SK-N-SH treated with all-trans-retinoic acid at 6 μM for 48 hours (cell line): ENCODE results near the gene ZBTB32.

Experiments
- ATAC-seq: fragments of 200-7000 bp; cut with Tn5 transposase; 3 replicates; pipeline ENCODE4 v1.9.1; 2020; ENCODE audit warnings: mild to moderate bottlenecking, moderate library complexity
- ARNTL ChIP-seq: fragments of 450-650 bp; formaldehyde crosslinking; IDR thresholded peaks from 2 replicates; pipeline ENCODE4 v1.5.0; 2020; ENCODE audit warnings: low read depth, mild to moderate bottlenecking, moderate library complexity, borderline replicate concordance
- BACH2 ChIP-seq: fragments of 250-450 bp; sonication (Bioruptor Pico); IDR thresholded peaks from 2 replicates; pipeline ENCODE4 v1.9.0; 2021; ENCODE audit warnings: mild to moderate bottlenecking, borderline replicate concordance
- CSDC2 ChIP-seq: fragments of 250-450 bp; sonication (Bioruptor Pico); IDR thresholded peaks from 2 replicates; pipeline ENCODE4 v1.5.0; 2020; ENCODE audit warnings: mild to moderate bottlenecking, moderate library complexity
- ESRRG ChIP-seq: fragments of 250-450 bp; sonication (Bioruptor Pico); IDR thresholded peaks from 2 replicates; pipeline ENCODE4 v1.6.1; 2021; ENCODE audit warnings: mild to moderate bottlenecking
- GLIS3 ChIP-seq: fragments of 250-450 bp; sonication (Bioruptor Pico); IDR thresholded peaks from 2 replicates; pipeline ENCODE4 v1.5.0; 2020; ENCODE audit warnings: mild to moderate bottlenecking, moderate library complexity
- ISL1 ChIP-seq: fragments of 250-450 bp; sonication (Bioruptor Pico); IDR thresholded peaks from 2 replicates; pipeline ENCODE4 v2.1.2; 2022; ENCODE audit warnings: mild to moderate bottlenecking, moderate library complexity
- OSR1 ChIP-seq: fragments of 250-450 bp; sonication (Bioruptor Pico); IDR thresholded peaks from 2 replicates; pipeline ENCODE4 v1.8.0; 2022; ENCODE audit warnings: moderate library complexity, mild to moderate bottlenecking, inconsistent platforms
- PPARA ChIP-seq: fragments of 250-450 bp; sonication (Bioruptor Pico); IDR thresholded peaks from 2 replicates; pipeline ENCODE4 v1.5.0; 2020; ENCODE audit warnings: mild to moderate bottlenecking, borderline replicate concordance
- RARB ChIP-seq: fragments of 250-450 bp; sonication (Bioruptor Pico); IDR thresholded peaks from 2 replicates; pipeline ENCODE4 v1.8.0; 2021; ENCODE audit warnings: mild to moderate bottlenecking, moderate library complexity
- SNAI2 ChIP-seq: fragments of 250-450 bp; sonication (Bioruptor Pico); IDR thresholded peaks from 2 replicates; pipeline ENCODE4 v1.5.0; 2020; ENCODE audit warnings: mild to moderate bottlenecking, moderate library complexity
- TCF4 ChIP-seq: fragments of 250-450 bp; sonication (Bioruptor Pico); IDR thresholded peaks from 2 replicates; pipeline ENCODE4 v1.8.0; 2021; ENCODE audit warnings: mild to moderate bottlenecking, moderate library complexity, borderline replicate concordance
- TOX ChIP-seq: fragments of 250-450 bp; sonication (Bioruptor Pico); IDR thresholded peaks from 2 replicates; pipeline ENCODE4 v1.8.0; 2021; ENCODE audit warnings: mild to moderate bottlenecking, moderate library complexity, borderline replicate concordance
- ZFP3 ChIP-seq: fragments of 250-450 bp; sonication (Bioruptor Pico); IDR thresholded peaks from 2 replicates; pipeline ENCODE4 v1.5.0; 2020; ENCODE audit warnings: mild to moderate bottlenecking, moderate library complexity
- ZFP30 ChIP-seq: fragments of 450-650 bp; formaldehyde crosslinking; IDR thresholded peaks from 2 replicates; pipeline ENCODE4 v1.5.0; 2022; ENCODE audit warnings: mild to moderate bottlenecking, moderate library complexity
- ZNF565 ChIP-seq: fragments of 450-650 bp; formaldehyde crosslinking; conservative IDR thresholded peaks from 2 replicates; pipeline ENCODE4 v1.5.0; 2020; ENCODE audit warnings: low read depth, mild to moderate bottlenecking, moderate library complexity
- ZNF70 ChIP-seq: fragments of 450-650 bp; formaldehyde crosslinking; IDR thresholded peaks from 2 replicates; pipeline ENCODE4 v1.5.0; 2020; ENCODE audit warnings: mild to moderate bottlenecking, moderate library complexity
- ZNF8 ChIP-seq: fragments of 450-650 bp; formaldehyde crosslinking; IDR thresholded peaks from 2 replicates; pipeline ENCODE4 v1.5.0; 2020; ENCODE audit warnings: mild to moderate bottlenecking, moderate library complexity
- TF ChIP-seq, protein P1 (sequence below): fragments of 250-450 bp; sonication (Bioruptor Pico); IDR thresholded peaks from 2 replicates; pipeline ENCODE4 v1.8.0; 2020; ENCODE audit warnings: mild to moderate bottlenecking, moderate library complexity, borderline replicate concordance
- TF ChIP-seq, protein P2 (sequence below): fragments of 250-450 bp; sonication (Bioruptor Pico); IDR thresholded peaks from 2 replicates; pipeline ENCODE4 v1.5.0; 2020; ENCODE audit warnings: mild to moderate bottlenecking, moderate library complexity
- TF ChIP-seq, protein P3 (sequence below): fragments of 250-450 bp; sonication (Bioruptor Pico); IDR thresholded peaks from 2 replicates; pipeline ENCODE4 v1.5.1; 2021; ENCODE audit warnings: mild to moderate bottlenecking, moderate library complexity
- TF ChIP-seq, protein P4 (sequence below): fragments of 250-450 bp; sonication (Bioruptor Pico); IDR thresholded peaks from 2 replicates; pipeline ENCODE4 v1.5.1; 2020; ENCODE audit warnings: low read depth, mild to moderate bottlenecking, moderate library complexity
- TF ChIP-seq, protein P5 (sequence below): fragments of 250-450 bp; sonication (Bioruptor Pico); IDR thresholded peaks from 2 replicates; pipeline ENCODE4 v1.8.0; 2021; ENCODE audit warnings: low read depth, mild to moderate bottlenecking, moderate library complexity, borderline replicate concordance

Gene ZBTB32

DNA sequence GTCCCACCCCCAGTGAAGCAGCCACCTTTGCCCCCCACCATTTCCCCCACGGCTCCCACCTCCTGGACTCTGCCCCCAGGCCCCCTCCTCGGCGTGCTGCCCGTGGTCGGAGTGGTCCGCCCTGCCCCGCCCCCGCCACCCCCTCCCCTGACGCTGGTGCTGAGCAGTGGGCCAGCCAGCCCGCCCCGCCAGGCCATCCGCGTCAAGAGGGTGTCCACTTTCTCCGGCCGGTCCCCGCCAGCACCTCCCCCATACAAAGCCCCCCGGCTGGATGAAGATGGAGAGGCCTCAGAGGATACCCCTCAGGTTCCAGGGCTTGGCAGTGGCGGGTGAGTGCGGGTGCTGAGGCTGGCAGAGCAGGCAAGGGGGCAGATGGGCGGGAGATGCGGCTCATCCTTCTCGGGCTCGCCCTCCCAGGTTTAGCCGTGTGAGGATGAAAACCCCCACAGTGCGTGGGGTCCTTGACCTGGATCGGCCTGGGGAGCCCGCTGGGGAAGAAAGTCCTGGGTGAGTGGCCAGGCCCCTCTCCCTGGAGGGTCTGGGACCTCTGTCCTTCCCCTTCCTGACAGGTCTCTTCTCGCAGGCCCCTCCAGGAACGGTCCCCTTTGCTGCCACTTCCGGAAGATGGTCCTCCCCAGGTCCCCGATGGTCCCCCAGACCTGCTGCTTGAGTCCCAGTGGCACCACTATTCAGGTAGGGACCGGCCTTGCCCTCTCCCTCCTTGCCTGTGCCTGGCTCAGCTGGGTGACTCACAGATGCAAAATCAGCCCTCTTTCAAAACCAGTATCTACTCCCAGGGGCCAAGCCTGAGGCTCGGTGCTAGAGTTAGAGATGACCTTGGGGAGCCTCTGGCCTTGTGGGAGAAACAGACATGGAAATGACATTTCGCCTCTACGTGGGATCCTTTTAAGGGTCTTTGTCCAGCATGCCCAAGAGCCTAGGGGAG lies 29.1 kb downstream of the ZBTB32 start (continued):
- TF ChIP-seq, protein P1, sequence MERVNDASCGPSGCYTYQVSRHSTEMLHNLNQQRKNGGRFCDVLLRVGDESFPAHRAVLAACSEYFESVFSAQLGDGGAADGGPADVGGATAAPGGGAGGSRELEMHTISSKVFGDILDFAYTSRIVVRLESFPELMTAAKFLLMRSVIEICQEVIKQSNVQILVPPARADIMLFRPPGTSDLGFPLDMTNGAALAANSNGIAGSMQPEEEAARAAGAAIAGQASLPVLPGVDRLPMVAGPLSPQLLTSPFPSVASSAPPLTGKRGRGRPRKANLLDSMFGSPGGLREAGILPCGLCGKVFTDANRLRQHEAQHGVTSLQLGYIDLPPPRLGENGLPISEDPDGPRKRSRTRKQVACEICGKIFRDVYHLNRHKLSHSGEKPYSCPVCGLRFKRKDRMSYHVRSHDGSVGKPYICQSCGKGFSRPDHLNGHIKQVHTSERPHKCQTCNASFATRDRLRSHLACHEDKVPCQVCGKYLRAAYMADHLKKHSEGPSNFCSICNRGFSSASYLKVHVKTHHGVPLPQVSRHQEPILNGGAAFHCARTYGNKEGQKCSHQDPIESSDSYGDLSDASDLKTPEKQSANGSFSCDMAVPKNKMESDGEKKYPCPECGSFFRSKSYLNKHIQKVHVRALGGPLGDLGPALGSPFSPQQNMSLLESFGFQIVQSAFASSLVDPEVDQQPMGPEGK: no peak
- TF ChIP-seq, all 23 proteins: peak for 0

DNA sequence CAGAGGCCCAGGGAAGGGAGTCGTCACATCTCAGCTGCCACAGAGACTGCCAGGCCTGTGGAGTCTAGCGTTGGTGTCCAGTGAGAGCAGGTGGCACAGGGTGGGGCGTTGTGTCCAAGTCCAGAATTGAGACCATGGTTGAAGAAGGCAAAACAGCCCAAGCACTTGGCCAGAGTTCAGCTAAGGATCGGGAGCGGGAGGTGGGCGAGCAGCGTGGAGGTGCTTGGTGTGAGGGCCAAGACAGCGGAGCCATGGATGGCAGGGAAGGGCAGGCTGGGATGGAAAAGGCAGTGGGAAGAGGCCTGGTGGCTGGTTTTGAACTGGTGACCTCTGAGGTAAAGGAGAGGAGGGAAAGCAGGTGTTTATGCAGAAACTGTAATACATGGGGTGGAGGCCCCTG lies 29.9 kb downstream of the ZBTB32 start:
- no peak for TF ChIP-seq GLIS3 (CRISPR knock-in tag)
- no peak for TF ChIP-seq ZFP3
- no peak for TF ChIP-seq ZNF70
- TF ChIP-seq ARNTL (CRISPR knock-in tag): no peak
- TF ChIP-seq, protein P2, sequence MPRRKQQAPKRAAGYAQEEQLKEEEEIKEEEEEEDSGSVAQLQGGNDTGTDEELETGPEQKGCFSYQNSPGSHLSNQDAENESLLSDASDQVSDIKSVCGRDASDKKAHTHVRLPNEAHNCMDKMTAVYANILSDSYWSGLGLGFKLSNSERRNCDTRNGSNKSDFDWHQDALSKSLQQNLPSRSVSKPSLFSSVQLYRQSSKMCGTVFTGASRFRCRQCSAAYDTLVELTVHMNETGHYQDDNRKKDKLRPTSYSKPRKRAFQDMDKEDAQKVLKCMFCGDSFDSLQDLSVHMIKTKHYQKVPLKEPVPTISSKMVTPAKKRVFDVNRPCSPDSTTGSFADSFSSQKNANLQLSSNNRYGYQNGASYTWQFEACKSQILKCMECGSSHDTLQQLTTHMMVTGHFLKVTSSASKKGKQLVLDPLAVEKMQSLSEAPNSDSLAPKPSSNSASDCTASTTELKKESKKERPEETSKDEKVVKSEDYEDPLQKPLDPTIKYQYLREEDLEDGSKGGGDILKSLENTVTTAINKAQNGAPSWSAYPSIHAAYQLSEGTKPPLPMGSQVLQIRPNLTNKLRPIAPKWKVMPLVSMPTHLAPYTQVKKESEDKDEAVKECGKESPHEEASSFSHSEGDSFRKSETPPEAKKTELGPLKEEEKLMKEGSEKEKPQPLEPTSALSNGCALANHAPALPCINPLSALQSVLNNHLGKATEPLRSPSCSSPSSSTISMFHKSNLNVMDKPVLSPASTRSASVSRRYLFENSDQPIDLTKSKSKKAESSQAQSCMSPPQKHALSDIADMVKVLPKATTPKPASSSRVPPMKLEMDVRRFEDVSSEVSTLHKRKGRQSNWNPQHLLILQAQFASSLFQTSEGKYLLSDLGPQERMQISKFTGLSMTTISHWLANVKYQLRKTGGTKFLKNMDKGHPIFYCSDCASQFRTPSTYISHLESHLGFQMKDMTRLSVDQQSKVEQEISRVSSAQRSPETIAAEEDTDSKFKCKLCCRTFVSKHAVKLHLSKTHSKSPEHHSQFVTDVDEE: no peak
- TF ChIP-seq TOX (CRISPR knock-in tag): no peak
- no peak for ATAC-seq

DNA sequence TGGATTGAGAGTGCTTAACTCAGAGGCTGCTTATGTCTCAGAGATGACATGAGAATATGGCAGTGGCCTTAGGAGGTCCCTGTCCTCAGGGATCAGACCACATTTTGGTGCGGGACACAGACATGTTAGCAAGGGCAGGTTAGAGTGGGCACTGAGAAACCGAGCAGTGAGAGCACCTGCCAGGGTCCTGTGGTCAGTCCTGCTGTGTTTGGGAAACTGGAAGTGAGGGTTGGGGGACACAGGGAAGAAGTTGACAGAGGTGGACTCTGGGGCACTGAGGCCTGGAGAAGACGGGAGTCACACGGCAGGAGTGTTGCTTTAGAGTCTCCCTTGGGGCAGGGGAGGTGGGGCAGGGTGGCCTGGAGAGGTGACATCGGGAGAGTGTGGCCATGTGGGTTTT lies 30.5 kb downstream of the ZBTB32 start:
- ATAC-seq: no peak
- TF ChIP-seq ZNF70: no peak
- TF ChIP-seq, protein P3, sequence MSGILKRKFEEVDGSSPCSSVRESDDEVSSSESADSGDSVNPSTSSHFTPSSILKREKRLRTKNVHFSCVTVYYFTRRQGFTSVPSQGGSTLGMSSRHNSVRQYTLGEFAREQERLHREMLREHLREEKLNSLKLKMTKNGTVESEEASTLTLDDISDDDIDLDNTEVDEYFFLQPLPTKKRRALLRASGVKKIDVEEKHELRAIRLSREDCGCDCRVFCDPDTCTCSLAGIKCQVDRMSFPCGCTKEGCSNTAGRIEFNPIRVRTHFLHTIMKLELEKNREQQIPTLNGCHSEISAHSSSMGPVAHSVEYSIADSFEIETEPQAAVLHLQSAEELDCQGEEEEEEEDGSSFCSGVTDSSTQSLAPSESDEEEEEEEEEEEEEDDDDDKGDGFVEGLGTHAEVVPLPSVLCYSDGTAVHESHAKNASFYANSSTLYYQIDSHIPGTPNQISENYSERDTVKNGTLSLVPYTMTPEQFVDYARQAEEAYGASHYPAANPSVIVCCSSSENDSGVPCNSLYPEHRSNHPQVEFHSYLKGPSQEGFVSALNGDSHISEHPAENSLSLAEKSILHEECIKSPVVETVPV (CRISPR knock-in tag): no peak
- no peak for TF ChIP-seq ISL1 (CRISPR knock-in tag)
- no peak for TF ChIP-seq OSR1
- TF ChIP-seq, protein P4, sequence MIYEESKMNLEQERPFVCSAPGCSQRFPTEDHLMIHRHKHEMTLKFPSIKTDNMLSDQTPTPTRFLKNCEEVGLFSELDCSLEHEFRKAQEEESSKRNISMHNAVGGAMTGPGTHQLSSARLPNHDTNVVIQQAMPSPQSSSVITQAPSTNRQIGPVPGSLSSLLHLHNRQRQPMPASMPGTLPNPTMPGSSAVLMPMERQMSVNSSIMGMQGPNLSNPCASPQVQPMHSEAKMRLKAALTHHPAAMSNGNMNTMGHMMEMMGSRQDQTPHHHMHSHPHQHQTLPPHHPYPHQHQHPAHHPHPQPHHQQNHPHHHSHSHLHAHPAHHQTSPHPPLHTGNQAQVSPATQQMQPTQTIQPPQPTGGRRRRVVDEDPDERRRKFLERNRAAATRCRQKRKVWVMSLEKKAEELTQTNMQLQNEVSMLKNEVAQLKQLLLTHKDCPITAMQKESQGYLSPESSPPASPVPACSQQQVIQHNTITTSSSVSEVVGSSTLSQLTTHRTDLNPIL (CRISPR knock-in tag): no peak
- no peak for TF ChIP-seq CSDC2 (CRISPR knock-in tag)
- no peak for TF ChIP-seq ZNF565
- TF ChIP-seq, protein P1: no peak
- TF ChIP-seq ESRRG: no peak
- no peak for TF ChIP-seq SNAI2 (CRISPR knock-in tag)
- no peak for TF ChIP-seq TCF4 (CRISPR knock-in tag)
- no peak for TF ChIP-seq RARB
- TF ChIP-seq, protein P5, sequence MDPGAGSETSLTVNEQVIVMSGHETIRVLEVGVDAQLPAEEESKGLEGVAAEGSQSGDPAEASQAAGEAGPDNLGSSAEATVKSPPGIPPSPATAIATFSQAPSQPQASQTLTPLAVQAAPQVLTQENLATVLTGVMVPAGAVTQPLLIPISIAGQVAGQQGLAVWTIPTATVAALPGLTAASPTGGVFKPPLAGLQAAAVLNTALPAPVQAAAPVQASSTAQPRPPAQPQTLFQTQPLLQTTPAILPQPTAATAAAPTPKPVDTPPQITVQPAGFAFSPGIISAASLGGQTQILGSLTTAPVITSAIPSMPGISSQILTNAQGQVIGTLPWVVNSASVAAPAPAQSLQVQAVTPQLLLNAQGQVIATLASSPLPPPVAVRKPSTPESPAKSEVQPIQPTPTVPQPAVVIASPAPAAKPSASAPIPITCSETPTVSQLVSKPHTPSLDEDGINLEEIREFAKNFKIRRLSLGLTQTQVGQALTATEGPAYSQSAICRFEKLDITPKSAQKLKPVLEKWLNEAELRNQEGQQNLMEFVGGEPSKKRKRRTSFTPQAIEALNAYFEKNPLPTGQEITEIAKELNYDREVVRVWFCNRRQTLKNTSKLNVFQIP (CRISPR knock-in tag): no peak
- no peak for TF ChIP-seq ARNTL (CRISPR knock-in tag)
- no peak for TF ChIP-seq ZFP30 (CRISPR knock-in tag)
- TF ChIP-seq, protein P2: no peak
- TF ChIP-seq TOX (CRISPR knock-in tag): no peak
- no peak for TF ChIP-seq PPARA
- no peak for TF ChIP-seq BACH2 (CRISPR knock-in tag)
- no peak for TF ChIP-seq ZNF8 (CRISPR knock-in tag)
